ENCODE measurements around the gene EFHD2. TPM values are rescaled to one million over a fixed set of nuclear protein-coding genes. Genes with fewer than 3 reads are reported as not detected.

The EFHD2 gene
- total RNA-seq, 2 donors from 2014 or later, result 30.3 to 45.7 TPM

- no peaks in the 10 kb centered on the region for H3K9me3 Mint-ChIP-seq
- ATAC-seq (replicated peaks in 1 of 2), result no peak
- DNase-seq, result no peak
- H3K27ac Mint-ChIP-seq, result no peak overlapping the region
- H3K36me3 Mint-ChIP-seq (ENCODE audit: insufficient read depth in 2 of 2), result no peaks in the 10 kb centered on the region
- H3K4me1 Mint-ChIP-seq (ENCODE audit: low read depth), result no peaks in the 10 kb centered on the region
- no peak overlapping the region for H3K4me3 Mint-ChIP-seq
- H3K27me3 Mint-ChIP-seq (ENCODE audit: low read depth), result no peaks in the 10 kb centered on the region
Measured at GRCh38 chr1:15476927-15477326, 67.2 kb downstream of the EFHD2 start.

- Mint-ChIP-seq H3K9me3 (no peaks in the 10 kb centered on the region), H3K4me1 (ENCODE audit: low read depth) (no peaks in the 10 kb centered on the region)
- ATAC-seq (replicated peaks in 1 of 2), result no peak
Measured at GRCh38 chr1:15477646-15478212, 68.0 kb downstream of the EFHD2 start.

More at GRCh38 chr1:15477646-15478212, 68.0 kb downstream of the EFHD2 start:
- Mint-ChIP-seq H3K27ac (no peak overlapping the region), H3K36me3 (ENCODE audit: insufficient read depth in 2 of 2) (no peaks in the 10 kb centered on the region), H3K27me3 (ENCODE audit: low read depth) (no peaks in the 10 kb centered on the region), H3K4me3 (no peak overlapping the region)
- DNase-seq, result no peak

Other genes starting within 250 kb of the EFHD2 start
- under 1 TPM in 1 of 2 donors, not detected in 1; 0.49 TPM for gene FHAD1, start 162.7 kb upstream of the EFHD2 start, total RNA-seq
- 1 to 10 TPM in 1 of 2 donors, not detected in 1; 1.1 TPM for gene CTRC, start 28.6 kb downstream of the EFHD2 start, total RNA-seq
- not detected for gene CELA2A, start 46.8 kb downstream of the EFHD2 start, total RNA-seq
- not detected for gene CELA2B, start 66.2 kb downstream of the EFHD2 start, total RNA-seq
- 10 to 100 TPM; 13.4 to 16.3 TPM for gene CASP9, start 114.3 kb downstream of the EFHD2 start, total RNA-seq
- 10 to 100 TPM; 14.3 to 17.5 TPM for gene DNAJC16, start 117.0 kb downstream of the EFHD2 start, total RNA-seq
- 1 to 10 TPM; 7.8 to 8.5 TPM for gene AGMAT, start 175.2 kb downstream of the EFHD2 start, total RNA-seq
- 10 to 100 TPM; 30.6 to 34.3 TPM for gene DDI2, start 207.6 kb downstream of the EFHD2 start, total RNA-seq